GM21619 (cell line): Measurements from ENCODE around the gene TBL1XR1.
A peak's percentile ranks its signal among the peaks of the same experiment; 100 is the strongest.
"Not testable (repeated sequence)": the region's sequence is repeated elsewhere in the genome, so short reads cannot be mapped to it uniquely, and the experiment has no call there.

ENCODE experiments used
- ATAC-seq: cut with Tn5 transposase; IDR thresholded peaks from one replicate; pipeline ENCODE4 v1.9.1; 2021; ENCODE audit not compliant: unreplicated experiment

The TBL1XR1 gene

DNA sequence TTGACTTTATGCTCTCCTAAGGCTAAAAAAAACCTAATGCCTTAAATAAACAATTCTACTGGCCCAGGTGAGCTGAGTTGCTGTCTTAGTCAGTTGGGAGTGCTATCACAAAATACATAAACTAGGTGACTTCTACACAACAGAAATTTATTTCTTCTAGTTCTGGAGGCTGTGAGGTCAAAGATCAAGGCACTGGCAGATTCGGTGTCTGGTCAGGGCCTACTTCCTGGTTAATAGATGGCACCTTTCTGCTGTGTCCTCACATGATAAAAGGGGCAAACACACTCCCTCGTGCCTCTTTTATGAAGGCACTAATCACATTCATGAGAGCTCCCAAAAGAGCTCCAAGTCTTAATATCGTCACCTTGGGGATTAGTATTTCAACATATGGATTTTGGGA, 11.5 kb upstream of the TBL1XR1 start:
- ATAC-seq: no peak

DNA sequence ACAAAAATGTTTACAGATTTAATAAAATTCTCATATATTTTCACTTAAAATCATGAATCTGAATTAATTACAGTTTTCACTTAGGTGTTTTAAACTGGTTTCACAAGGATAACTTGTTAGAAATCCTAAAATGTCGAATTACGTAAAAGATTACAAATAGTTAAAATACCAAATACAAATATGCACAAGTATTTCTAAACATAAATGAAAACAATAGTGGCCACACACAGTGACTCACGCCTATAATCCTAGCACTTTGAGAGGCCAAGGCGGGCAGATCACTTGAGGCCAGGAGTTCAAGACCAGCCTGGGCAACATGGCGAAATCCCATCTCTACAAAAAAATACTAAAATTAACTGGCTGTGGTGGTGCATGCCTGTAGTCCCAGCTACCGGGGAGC, 10.9 kb upstream of the TBL1XR1 start:
- no peak for ATAC-seq

DNA sequence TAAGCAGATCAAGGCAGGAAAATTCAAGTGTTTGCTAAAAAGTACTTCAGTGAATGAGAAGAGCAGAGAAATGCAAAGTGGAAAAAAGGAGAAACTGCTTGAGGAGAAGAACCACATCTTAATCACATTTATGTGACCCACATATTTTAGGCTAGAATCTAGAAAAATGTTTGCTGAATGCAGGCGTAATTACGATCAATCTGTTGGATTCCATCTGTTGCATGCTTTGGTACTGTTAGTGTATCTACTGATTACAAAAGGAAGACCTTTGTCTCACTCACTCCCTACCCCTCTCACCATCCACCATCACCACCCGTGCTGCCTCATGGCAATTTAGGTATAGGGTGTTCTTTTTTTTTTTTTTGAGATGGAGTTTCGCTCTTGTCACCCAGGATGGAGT, 9.7 kb upstream of the TBL1XR1 start:
- ATAC-seq: no peak

DNA sequence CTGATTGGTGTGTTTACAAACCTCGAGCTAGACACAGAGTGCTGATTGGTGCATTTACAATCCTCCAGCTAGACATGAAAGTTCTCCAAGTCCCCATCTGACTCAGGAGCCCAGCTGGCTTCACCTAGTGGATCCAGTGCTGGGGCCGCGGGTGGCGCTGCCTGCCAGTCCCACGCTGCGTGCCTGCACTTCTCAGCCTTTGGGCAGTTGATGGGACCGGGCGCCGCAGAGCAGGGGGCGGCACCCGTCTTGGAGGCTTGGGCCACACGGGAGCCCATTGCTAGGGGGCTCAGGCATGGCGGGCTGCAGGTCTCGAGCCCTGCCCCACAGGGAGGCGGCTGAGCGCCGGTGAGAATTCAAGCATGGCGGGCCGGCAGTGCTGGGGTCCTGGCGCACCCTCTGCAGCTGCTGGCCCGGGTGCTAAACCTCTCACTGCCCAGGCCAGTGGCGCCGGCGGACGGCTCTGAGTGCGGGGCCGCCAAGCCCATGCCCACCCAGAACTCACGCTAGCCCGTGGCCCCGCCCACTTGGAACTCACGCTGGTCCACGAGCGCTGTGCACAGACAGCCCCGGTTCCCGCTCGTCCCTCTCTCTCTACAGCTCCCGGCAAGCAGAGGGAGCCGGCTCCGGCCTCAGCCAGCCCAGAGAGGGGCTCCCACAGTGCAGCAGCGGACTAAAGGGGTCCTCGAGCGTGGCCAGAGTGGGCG, 6.6 kb upstream of the TBL1XR1 start:
- ATAC-seq: no peak

DNA sequence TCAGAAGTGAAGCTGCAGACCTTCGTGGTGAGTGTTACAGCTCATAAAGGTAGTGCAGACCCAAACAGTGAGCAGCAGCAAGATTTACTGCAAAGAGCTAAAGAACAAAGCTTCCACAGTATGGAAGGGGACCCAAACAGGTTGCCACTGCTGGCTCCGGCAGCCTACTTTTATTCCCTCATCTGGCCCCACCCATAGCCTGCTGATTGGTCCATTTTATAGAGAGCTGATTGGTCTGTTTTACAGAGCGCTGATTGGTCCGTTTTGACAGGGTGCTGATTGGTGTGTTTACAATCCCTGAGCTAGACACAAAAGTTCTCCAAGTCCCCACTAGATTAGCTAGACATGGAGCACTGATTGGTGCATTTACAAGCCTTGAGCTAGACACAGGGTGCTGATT, 5.7 kb upstream of the TBL1XR1 start:
- ATAC-seq: not testable (repeated sequence)

DNA sequence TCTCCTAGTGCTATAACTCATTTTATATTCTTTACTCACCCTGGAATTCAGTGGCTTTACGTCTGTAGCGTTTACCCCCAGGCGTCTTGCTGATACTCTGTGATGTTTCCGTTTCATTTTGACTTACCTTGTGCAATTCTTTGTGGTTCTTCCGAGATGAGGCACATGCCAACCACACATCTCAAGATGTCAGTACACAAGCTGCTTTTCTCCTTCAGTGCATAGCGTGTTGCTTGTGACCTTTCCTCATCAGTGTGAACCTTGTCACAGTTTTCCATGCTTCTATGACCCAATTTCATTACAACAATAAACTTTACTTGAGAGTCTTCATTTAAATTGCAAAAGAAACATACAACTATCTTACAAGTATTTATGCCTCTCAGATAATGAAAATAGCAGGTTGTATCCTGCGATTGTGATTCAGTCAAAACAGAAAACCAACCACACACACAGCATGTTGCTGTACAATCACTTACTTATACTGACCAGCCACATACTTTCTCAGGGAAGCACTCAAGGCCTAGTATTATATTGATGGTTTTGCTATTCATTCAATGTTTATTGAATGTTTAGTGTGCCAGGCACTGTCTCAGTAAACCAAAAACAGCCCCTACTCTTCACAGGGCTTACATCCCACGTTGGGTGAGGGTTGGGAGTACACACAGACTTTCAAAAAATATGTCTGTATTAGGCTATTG, 4.6 kb upstream of the TBL1XR1 start:
- peak; percentile 77 for ATAC-seq

DNA sequence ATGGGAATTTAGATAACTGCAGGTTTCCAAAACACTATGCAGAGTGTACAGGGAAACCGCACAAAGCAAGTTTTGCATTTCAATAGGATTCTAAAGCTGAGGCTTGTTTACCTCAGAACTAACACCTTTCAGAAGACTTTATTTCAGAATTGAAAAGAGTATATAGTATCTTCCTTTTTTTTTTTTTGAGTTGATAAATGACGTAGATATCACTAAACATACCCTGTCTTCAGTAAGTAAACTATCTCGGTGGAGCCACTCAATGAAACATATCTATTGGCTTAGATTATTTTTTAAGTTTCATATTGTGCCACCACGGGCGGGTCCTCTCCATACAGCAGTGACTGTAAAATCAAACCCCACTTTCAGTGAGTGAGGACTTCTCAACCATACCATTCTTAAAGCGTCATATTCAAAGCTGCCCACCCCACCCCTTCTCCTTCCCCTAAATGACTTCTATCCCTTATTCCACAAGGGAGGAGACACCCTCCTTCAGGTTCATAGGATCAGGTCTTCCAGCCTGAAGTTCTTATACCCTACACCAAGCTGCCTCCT, 2.0 kb upstream of the TBL1XR1 start:
- no peak for ATAC-seq

DNA sequence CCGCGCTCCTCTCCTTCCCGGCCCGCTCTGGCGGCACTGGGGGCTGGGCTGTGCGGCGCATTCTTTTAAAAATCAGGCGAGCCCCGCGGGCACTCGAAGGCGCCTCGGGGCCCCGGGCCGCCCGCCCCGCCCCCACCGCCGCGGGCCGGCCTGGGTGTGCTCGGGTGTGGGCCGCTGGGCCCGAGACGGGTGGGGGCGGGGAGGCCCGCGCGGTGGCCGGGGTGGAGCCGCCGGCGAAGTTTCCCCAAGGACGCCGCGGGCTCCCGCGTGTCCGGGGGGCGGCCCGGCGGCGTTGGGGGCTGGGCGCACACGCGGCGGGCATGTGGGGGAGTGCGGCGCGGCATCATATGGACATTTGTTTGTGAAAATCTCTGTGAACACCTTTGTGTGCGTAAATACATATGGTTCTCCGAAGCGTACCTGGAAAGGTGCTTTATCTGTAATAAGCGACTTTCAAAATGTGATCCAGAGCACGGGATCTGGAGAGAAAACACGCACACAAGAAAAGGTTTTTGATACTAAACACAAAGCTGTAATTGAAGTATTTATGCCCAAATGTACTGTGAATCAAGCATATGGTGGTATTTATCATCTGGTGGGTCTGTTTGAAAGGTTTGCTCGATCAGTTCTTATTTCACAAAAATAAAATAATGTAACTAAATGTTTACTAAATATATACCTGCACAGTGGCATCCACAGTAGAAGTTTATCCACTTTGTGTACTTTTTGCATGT, 612 bp upstream of the TBL1XR1 start:
- ATAC-seq: peak; percentile 24

DNA sequence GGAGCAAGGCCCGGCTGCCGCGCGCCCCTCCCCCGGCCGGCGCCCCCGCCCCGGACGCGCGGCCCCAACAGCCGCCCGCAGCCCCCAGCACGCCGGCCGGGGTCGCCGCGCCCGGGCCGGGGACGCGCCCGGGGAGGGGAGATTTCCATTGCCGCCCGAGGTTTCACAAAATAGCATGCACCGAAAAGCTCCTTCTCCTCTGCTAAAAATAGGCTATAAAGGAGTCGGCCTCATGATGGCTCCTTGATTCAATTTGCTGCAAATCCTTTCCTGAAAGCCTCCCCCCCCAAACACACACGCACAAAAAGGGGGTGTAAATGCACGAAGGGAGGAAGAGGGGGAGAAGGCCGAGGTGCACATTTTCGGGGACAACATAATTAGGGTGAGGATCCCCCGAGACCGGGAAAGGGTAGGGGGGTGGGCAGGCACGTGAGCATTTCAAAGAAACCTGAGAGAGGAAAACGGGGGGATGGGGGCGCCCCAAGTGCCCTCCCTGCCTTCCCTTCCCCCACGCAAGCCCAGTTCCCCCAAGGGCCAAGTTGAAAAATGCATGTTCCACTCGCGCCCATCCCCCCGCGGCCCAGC, 734 bp downstream of the TBL1XR1 start:
- ATAC-seq: no peak

DNA sequence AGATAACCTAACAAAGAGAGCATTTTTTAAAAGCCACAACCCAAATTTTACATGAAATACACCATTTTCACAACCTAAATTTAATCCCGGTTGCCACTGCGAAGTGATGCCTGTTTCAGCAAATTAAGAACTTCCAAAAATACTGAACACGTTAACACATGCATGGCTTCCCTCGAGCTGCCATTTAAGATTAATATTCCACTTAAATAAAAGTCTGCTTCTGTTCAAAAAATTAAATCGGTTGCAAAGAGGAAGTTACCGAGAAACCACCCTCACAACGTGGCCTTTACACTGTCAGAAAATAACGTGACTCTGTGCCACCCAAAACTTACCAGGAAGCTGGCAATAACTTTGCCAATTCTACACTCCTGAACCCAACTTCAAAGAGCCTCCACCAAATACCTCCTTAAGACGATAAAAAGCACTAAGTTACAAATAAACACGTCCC, 1.2 kb downstream of the TBL1XR1 start:
- ATAC-seq: no peak

DNA sequence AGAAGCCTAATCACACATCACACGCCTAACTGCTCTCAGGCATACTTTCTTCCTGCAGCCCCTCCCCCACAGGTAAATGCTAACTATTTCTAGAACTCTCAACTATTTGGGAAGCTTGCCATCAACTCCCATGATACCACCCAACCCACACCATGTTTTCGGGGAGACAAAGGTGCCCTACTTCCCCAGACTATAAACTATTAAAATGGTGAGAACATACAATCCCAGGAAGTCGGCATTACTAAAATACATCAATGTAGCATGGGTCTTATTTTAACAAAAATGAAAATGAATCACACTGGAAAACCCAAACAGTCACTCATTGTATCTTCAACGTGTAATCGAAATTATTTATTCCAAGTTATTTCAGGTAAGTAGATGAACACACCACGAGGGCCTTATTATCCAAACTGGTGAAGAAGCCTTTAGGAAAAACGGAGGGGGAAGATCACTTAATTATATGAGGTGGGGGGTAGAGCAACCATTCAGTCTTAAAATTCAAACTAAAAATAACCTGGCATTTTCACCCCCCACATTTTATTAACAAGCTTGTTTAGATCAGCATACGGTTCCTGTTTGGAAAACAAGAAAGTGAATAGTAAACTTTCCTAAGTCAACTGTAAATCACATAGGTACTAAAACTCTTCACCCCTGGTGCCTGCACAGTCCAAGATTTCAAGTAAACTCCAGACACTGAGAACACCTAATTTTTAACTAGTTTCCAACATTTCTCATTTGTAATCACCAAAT, 1.9 kb downstream of the TBL1XR1 start:
- ATAC-seq: no peak

DNA sequence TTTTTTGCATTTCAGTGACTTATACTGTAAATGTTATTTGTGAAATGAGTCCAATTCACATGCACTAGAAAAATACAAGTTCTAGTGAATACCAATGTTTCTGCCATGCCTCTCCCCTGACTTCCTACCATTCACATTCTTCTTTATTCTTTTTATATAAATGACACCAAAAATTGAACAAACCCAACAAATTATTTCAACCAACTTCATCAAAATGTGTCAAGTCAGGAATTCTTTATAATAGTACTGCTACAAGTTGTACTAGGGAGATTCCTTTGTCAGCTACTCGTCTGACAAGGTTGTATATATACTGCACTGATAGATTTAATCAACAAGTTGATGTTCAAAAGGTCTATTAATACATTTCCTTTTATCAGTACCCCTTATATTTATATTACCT, 3.0 kb downstream of the TBL1XR1 start:
- no peak for ATAC-seq

DNA sequence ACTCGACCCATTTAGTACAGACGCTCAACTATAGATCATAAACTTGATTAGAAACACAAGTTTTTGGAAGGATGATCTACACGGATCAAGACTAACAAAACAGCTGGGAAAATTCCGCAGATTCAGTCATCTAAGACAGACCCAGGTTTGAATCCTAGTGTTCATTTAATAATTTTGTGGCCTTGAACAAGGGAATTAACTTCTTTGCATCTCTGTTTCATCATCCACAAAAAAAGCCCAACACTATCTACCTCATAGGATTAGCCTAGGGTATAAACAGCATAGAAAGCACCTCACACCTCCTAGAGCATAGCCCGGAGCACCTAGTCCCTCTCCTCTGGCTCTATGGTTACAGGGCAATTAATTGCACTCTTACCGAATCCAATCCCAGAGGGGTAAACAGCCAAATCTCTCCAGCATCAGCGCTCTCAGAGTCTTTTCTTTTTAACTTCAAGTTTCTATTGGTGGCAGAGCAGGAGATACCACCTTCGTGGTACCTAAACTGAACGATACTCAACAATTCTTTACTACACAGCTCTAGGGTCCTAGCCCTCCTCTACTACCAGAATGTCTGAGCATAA, 3.5 kb downstream of the TBL1XR1 start:
- no peak for ATAC-seq

DNA sequence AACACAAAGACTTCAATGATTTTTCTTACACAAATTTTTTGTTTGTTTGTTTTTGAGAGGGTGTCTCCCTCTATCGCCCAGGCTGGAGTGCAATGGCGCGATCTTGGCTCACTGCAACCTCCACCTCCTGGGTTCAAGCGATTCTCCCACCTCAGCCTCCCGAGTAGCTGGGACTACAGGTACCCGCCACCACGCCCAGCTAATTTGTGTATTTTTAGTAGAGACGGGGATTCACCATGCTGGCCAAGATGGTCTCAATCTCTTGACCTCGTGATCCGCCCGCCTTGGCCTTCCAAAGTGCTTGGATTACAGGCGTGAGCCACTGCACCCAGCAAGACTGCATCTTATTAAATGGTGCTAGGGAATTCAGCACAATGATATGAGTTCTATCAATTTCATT, 4.0 kb downstream of the TBL1XR1 start:
- ATAC-seq: not testable (repeated sequence)

DNA sequence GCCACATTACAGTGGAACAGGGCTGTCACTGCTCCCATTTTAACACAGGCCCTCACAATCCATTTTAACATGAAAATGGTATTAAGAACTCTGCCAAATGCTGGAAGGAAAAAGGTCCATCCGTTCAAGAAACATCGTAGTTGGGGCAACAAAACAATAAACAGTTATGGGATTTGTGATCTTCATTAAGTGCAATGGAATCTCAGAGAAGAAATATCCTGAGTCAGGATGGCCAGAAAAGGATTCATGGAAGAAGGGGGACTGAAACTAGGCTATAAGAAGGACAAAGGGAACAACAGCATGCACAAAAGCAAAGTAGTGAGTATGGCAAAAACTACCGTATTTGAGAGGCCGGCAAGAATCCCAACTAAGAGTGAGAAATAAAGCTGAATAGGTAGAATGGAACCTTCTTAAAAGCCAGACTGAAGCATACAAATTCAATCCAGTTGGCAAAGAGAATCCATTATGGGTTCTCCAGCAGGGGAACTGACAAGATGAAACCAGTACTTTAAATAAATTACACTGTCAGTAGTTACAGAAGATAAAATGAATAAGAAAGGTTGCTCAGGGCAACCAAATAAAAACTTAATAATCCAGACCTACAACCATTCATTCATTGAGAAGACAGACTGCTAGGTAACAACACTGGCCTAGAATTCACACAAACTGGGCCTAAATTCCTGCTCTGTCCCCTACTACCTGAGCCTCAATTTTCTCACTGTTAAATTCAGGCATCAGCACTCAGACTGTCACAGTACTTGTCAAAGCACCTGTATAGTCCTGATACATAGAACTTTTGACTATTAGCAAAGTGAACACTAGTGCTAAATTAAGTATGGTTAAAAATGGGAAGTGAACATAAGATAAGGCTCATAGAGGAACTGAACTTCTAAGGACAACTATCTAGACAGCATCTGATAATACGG, 6.3 kb downstream of the TBL1XR1 start:
- no peak for ATAC-seq

DNA sequence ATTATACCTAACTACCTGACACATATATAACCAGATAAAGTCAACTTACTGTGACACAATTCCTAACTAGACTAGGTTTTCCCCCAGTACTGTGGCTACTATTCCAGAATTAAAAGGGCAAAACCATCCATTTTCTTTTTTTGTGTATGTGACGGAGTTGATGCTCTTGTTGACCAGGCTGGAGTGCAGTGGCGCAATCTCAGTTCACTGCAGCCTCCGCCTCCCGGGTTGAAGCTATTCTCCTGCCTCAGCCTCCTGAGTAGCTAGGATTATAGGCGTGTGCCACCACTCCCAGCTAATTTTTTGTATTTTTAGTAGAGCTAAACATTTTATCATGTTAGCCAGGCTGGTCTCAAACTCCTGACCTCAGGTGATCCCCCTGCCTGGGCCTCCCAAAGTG, 7.1 kb downstream of the TBL1XR1 start:
- not testable (repeated sequence) for ATAC-seq

DNA sequence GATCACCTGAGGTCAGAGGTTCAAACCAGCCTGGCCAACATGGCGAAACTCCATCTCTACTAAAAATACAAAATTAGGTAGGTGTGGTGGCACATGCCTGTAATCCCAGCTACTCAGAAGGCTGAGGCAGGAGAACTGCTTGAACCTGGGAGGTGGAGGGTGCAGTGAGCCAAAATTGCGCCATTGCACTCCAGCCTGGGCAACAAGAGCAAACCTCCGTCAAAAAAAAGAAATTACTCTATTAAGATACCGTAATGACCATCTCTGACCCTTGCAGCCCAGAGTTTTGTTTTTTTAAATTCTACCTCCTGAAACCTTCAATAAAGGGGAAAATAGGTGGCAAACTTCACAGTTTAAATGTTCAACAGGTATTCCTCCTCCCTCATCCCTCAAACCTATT, 9.0 kb downstream of the TBL1XR1 start:
- not testable (repeated sequence) for ATAC-seq

DNA sequence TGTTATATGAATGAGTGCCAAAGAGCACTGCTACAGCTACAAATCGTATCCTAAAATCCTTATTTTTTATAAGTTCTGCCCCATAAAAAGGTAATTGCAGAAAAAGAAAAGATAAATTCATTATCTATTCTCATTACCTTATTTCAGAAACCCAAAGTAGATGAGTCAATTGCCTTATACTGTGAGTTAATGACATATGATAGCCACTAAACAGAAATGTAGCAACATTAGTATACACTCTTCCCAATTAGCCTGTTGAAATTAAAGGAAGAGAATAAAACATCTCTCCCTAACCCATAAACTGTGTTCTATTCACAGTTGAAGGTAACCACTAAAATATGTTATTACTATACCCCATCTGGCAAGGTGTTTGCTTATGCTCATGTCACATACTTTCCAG, 11.0 kb downstream of the TBL1XR1 start:
- no peak for ATAC-seq

DNA sequence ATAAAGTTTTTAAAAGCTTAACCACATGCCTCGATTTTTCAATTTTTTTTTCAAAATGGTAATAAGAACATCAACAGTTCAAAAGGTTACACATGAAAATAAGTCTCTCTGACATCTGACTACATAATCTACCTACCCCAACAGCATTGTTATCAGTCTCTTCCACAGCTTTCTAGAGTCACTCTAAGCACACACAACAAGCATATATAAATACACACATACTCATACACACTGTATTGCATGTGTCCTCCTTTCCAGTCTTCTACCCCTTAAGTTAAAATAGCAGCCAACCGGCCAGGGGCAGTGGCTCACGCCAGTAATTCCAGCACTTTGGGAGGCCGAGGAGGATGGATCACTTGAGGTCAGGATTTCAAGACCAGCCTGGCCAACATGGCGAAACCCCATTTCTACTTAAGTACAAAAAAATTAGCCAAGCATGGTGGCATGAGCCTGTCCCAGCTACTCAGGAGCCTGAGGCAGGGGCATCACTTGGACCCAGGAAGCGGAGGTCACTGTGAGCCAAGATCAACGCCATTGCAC, 12.2 kb downstream of the TBL1XR1 start:
- ATAC-seq: peak; percentile 36
